OCI-LY1 (cell line): Measurements from ENCODE around the gene USP16.
A peak's percentile ranks its signal among the peaks of the same experiment; 100 is the strongest.

Source experiments
- H2AFZ ChIP-seq: fragments of 200-600 bp; sonication (generic), shearing (Covaris generic); 2 replicates; pipeline ENCODE4 v1.6.0; 2014; ENCODE audit warnings: antibody characterized with exemption, mild to moderate bottlenecking, low read length
- H3F3A ChIP-seq: fragments of 200-600 bp; sonication (generic), shearing (Covaris generic); 2 replicates; pipeline ENCODE4 v1.6.0; 2014; ENCODE audit warnings: mild to moderate bottlenecking, antibody characterized with exemption, low read length, moderate library complexity; ENCODE audit not compliant: insufficient read depth
- H3K27ac ChIP-seq: fragments of 200-600 bp; sonication (generic); 2 replicates; pipeline ENCODE4 v1.5.1; 2014; ENCODE audit warnings: low read length, mixed run types, mild to moderate bottlenecking, low read depth; ENCODE audit not compliant: poor library complexity, severe bottlenecking
- H3K27me3 ChIP-seq: fragments of 200-600 bp; sonication (generic); 2 replicates; pipeline ENCODE4 v1.6.0; 2014; ENCODE audit warnings: antibody characterized with exemption, mild to moderate bottlenecking, low read length, moderate library complexity; ENCODE audit not compliant: insufficient read depth
- H3K36me3 ChIP-seq: fragments of 200-600 bp; sonication (generic); 2 replicates; pipeline ENCODE4 v1.6.1; 2014; ENCODE audit warnings: mild to moderate bottlenecking, antibody characterized with exemption, low read length, moderate library complexity, mixed read lengths; ENCODE audit not compliant: insufficient read depth
- H3K4me1 ChIP-seq: fragments of 200-600 bp; sonication (generic); 2 replicates; pipeline ENCODE4 v1.5.1; 2014; ENCODE audit warnings: mild to moderate bottlenecking, low read length, moderate library complexity; ENCODE audit not compliant: insufficient read depth, severe bottlenecking
- H3K4me2 ChIP-seq: fragments of 200-600 bp; sonication (generic), shearing (Covaris generic); 2 replicates; pipeline ENCODE4 v1.6.1; 2014; ENCODE audit warnings: low read length
- H3K4me3 ChIP-seq: fragments of 200-600 bp; sonication (generic); 2 replicates; pipeline ENCODE4 v1.5.1; 2014; ENCODE audit warnings: low read length, low read depth, mild to moderate bottlenecking, mixed read lengths; ENCODE audit not compliant: poor library complexity, severe bottlenecking
- H3K79me2 ChIP-seq: fragments of 200-600 bp; shearing (Covaris generic); 2 replicates; pipeline ENCODE4 v1.6.1; 2016; ENCODE audit warnings: mixed run types, low read length, mixed read lengths; ENCODE audit not compliant: insufficient read depth
- H3K9ac ChIP-seq: fragments of 200-600 bp; sonication (generic), shearing (Covaris generic); 2 replicates; pipeline ENCODE4 v1.6.1; 2014; ENCODE audit warnings: mild to moderate bottlenecking, low read length, mixed read lengths
- H3K9me2 ChIP-seq: fragments of 200-600 bp; sonication (generic), shearing (Covaris generic); 2 replicates; pipeline ENCODE4 v1.6.1; 2014; ENCODE audit warnings: low read depth, mild to moderate bottlenecking, low read length, mixed read lengths
- H3K9me3 ChIP-seq: fragments of 200-600 bp; shearing (Covaris generic); 2 replicates; pipeline ENCODE4 v1.6.1; 2014; ENCODE audit warnings: low read length, mixed read lengths
- H4K20me1 ChIP-seq: fragments of 200-600 bp; sonication (generic), shearing (Covaris generic); 2 replicates; pipeline ENCODE4 v1.6.0; 2016; ENCODE audit warnings: mild to moderate bottlenecking, low read length; ENCODE audit not compliant: insufficient read depth
- CTCF ChIP-seq: fragments of 200-600 bp; sonication (generic), shearing (Covaris generic); IDR thresholded peaks from 2 replicates; pipeline ENCODE4 v1.5.1; 2017; ENCODE audit warnings: mild to moderate bottlenecking, antibody characterized with exemption, low read length, moderate library complexity, mixed read lengths
- EZH2 ChIP-seq: fragments of 200-600 bp; sonication (generic), shearing (Covaris generic); IDR thresholded peaks from 2 replicates; pipeline ENCODE4 v1.8.0; 2017; ENCODE audit warnings: borderline replicate concordance, mixed run types, mild to moderate bottlenecking, antibody characterized with exemption, low read length, moderate library complexity, mixed read lengths

The USP16 gene

GRCh38 chr21:29024474-29025327, at the start of gene USP16:
TSS of gene USP16 (plus strand) at chr21:29024668. CDS start at chr21:29027914, 3,246 bp downstream.
- H3F3A ChIP-seq = no peaks in the 10 kb centered on the region
- TF ChIP-seq CTCF (no peak), EZH2 (no peak)
- no peaks in the 10 kb centered on the region for H3K9me3 ChIP-seq
- peak within 1 kb of the TSS; percentile 83 for H3K4me2 ChIP-seq
- peak within 1 kb of the TSS; percentile 85 for H3K4me3 ChIP-seq
- H3K4me1 ChIP-seq = peaks cover 27% of the 10 kb centered on the region
- H3K79me2 ChIP-seq = peaks cover 30% of the 10 kb centered on the region
- H3K27me3 ChIP-seq = no peaks in the 10 kb centered on the region
- H3K36me3 ChIP-seq = peaks cover 7% of the 10 kb centered on the region
- no peaks in the 10 kb centered on the region for H3K9me2 ChIP-seq
- no peaks in the 10 kb centered on the region for H4K20me1 ChIP-seq
- H3K27ac ChIP-seq = peak within 1 kb of the TSS; percentile 78
- H2AFZ ChIP-seq = no peak within 1 kb of the TSS
- peak within 1 kb of the TSS; percentile 86 for H3K9ac ChIP-seq

DNA sequence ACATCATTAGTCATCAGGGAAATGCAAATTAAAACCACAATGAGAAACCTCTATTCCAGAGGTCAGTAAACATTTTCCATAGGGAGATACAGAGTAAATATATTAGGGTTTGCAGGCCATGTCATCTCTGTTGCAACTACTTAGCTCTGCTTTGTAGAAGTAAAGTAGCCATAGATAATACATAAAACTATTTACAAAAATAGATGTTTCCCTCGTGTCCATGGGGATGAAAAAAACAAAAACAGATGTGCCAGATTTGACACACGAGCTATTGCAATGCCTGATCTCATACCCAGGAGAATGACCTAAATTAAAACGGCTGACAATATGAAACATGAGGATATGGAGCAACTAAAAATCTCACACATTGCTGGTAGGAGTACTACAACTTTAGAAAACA, 49.1 kb upstream of the USP16 start:
- H3F3A ChIP-seq = no peaks in the 10 kb centered on the region
- no peaks in the 10 kb centered on the region for H4K20me1 ChIP-seq
- no peak overlapping the region for H3K27ac ChIP-seq
- H3K9ac ChIP-seq = no peak overlapping the region
- no peaks in the 10 kb centered on the region for H3K4me1 ChIP-seq
- H3K9me3 ChIP-seq = no peaks in the 10 kb centered on the region
- H2AFZ ChIP-seq = no peak overlapping the region
- H3K4me2 ChIP-seq = no peak overlapping the region
- TF ChIP-seq CTCF (no peak), EZH2 (no peak)
- no peaks in the 10 kb centered on the region for H3K9me2 ChIP-seq
- no peaks in the 10 kb centered on the region for H3K27me3 ChIP-seq
- H3K79me2 ChIP-seq = no peaks in the 10 kb centered on the region
- H3K4me3 ChIP-seq = no peak overlapping the region
- H3K36me3 ChIP-seq = peaks cover 74% of the 10 kb centered on the region

DNA sequence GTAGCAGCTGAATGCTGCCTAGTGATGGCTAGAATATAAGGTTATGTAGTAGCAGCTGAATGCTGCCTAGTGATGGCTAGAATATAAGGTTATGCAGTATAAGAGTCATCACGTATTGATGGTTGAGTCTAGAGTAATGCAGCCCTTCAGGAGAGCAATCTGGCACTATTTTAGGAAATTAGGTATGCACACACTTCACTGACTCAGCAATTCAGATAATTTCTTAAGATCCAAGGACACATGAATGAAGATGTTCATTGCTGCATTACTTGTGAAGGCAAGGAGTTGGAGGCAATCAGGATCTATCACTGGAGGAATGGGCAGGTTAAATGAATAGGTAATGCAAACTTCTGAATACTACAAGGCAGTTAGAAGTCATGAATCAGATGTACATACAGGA, 45.4 kb upstream of the USP16 start:
- TF ChIP-seq EZH2 (no peak), CTCF (no peak)
- H4K20me1 ChIP-seq = no peaks in the 10 kb centered on the region
- peaks cover 75% of the 10 kb centered on the region for H3K36me3 ChIP-seq
- H2AFZ ChIP-seq = no peak overlapping the region
- no peaks in the 10 kb centered on the region for H3K27me3 ChIP-seq
- no peaks in the 10 kb centered on the region for H3K4me1 ChIP-seq
- H3K27ac ChIP-seq = no peak overlapping the region
- H3K9ac ChIP-seq = no peak overlapping the region
- no peaks in the 10 kb centered on the region for H3K9me2 ChIP-seq
- no peaks in the 10 kb centered on the region for H3F3A ChIP-seq
- H3K9me3 ChIP-seq = no peaks in the 10 kb centered on the region
- H3K4me3 ChIP-seq = no peak overlapping the region
- H3K79me2 ChIP-seq = no peaks in the 10 kb centered on the region
- no peak overlapping the region for H3K4me2 ChIP-seq
